Measurements from ENCODE around the gene ATF7.
A peak's percentile ranks its signal among the peaks of the same experiment; 100 is the strongest.

ATF7 gene

GRCh38 chr12:53591301-53592206, 34.6 kb downstream of the ATF7 start:
- FAIRE-seq: no peak
- TF ChIP-seq PAX5 (IDR thresholded peaks at IDR 0.05; ENCODE audit: insufficient read depth, low read length, severe bottlenecking): no peak
- TF ChIP-seq POU2F2 (IDR thresholded peaks at IDR 0.05; ENCODE audit: low read depth, low read length): no peak
- TF ChIP-seq TAF1 (IDR thresholded peaks at IDR 0.05; ENCODE audit: low read depth, low read length): no peak
- TF ChIP-seq SPI1 (IDR thresholded peaks at IDR 0.05; ENCODE audit: low read depth, low read length): no peak
- TF ChIP-seq POLR2A (IDR thresholded peaks at IDR 0.05; ENCODE audit: low read depth, low read length): no peak
- no peak for TF ChIP-seq POLR2AphosphoS5 (IDR thresholded peaks at IDR 0.05; ENCODE audit: low read depth, low read length)
- DNase-seq (ENCODE audit: insufficient read length, low spot score): no peak

GRCh38 chr12:53590652-53591051, 35.5 kb downstream of the ATF7 start:
- FAIRE-seq: no peak
- TF ChIP-seq POLR2AphosphoS5 (IDR thresholded peaks at IDR 0.05; ENCODE audit: low read depth, low read length) (no peak), POU2F2 (IDR thresholded peaks at IDR 0.05; ENCODE audit: low read depth, low read length) (no peak), TAF1 (IDR thresholded peaks at IDR 0.05; ENCODE audit: low read depth, low read length) (no peak), PAX5 (IDR thresholded peaks at IDR 0.05; ENCODE audit: insufficient read depth, low read length, severe bottlenecking) (no peak), POLR2A (IDR thresholded peaks at IDR 0.05; ENCODE audit: low read depth, low read length) (no peak), SPI1 (IDR thresholded peaks at IDR 0.05; ENCODE audit: low read depth, low read length) (no peak)
- DNase-seq (ENCODE audit: insufficient read length, low spot score): no peak

GRCh38 chr12:53589915-53590314, 36.3 kb downstream of the ATF7 start:
- FAIRE-seq: no peak

GRCh38 chr12:53589423-53589822, 36.8 kb downstream of the ATF7 start:
- TF ChIP-seq POLR2AphosphoS5 (IDR thresholded peaks at IDR 0.05; ENCODE audit: low read depth, low read length) (no peak), POU2F2 (IDR thresholded peaks at IDR 0.05; ENCODE audit: low read depth, low read length) (no peak), PAX5 (IDR thresholded peaks at IDR 0.05; ENCODE audit: insufficient read depth, low read length, severe bottlenecking) (no peak), TAF1 (IDR thresholded peaks at IDR 0.05; ENCODE audit: low read depth, low read length) (no peak), SPI1 (IDR thresholded peaks at IDR 0.05; ENCODE audit: low read depth, low read length) (no peak)
- no peak for DNase-seq (ENCODE audit: insufficient read length, low spot score)
- FAIRE-seq: no peak

More at GRCh38 chr12:53589915-53590314, 36.3 kb downstream of the ATF7 start:
- TF ChIP-seq PAX5 (IDR thresholded peaks at IDR 0.05; ENCODE audit: insufficient read depth, low read length, severe bottlenecking) (no peak), POLR2A (IDR thresholded peaks at IDR 0.05; ENCODE audit: low read depth, low read length) (no peak), POLR2AphosphoS5 (IDR thresholded peaks at IDR 0.05; ENCODE audit: low read depth, low read length) (no peak), TAF1 (IDR thresholded peaks at IDR 0.05; ENCODE audit: low read depth, low read length) (no peak), SPI1 (IDR thresholded peaks at IDR 0.05; ENCODE audit: low read depth, low read length) (no peak), POU2F2 (IDR thresholded peaks at IDR 0.05; ENCODE audit: low read depth, low read length) (no peak)
- no peak for DNase-seq (ENCODE audit: insufficient read length, low spot score)

- no peak for FAIRE-seq
- no peak for DNase-seq (ENCODE audit: insufficient read length, low spot score)
- TF ChIP-seq POLR2A (IDR thresholded peaks at IDR 0.05; ENCODE audit: low read depth, low read length): no peak
- no peak for TF ChIP-seq SPI1 (IDR thresholded peaks at IDR 0.05; ENCODE audit: low read depth, low read length)
- TF ChIP-seq TAF1 (IDR thresholded peaks at IDR 0.05; ENCODE audit: low read depth, low read length): no peak
- no peak for TF ChIP-seq POLR2AphosphoS5 (IDR thresholded peaks at IDR 0.05; ENCODE audit: low read depth, low read length)
- no peak for TF ChIP-seq PAX5 (IDR thresholded peaks at IDR 0.05; ENCODE audit: insufficient read depth, low read length, severe bottlenecking)
Observed at GRCh38 chr12:53588123-53588522, 38.1 kb downstream of the ATF7 start.

- no peak for DNase-seq (ENCODE audit: insufficient read length, low spot score)
- TF ChIP-seq SPI1 (IDR thresholded peaks at IDR 0.05; ENCODE audit: low read depth, low read length): no peak
- no peak for TF ChIP-seq PAX5 (IDR thresholded peaks at IDR 0.05; ENCODE audit: insufficient read depth, low read length, severe bottlenecking)
- no peak for TF ChIP-seq TAF1 (IDR thresholded peaks at IDR 0.05; ENCODE audit: low read depth, low read length)
- TF ChIP-seq POU2F2 (IDR thresholded peaks at IDR 0.05; ENCODE audit: low read depth, low read length): no peak
- no peak for TF ChIP-seq POLR2A (IDR thresholded peaks at IDR 0.05; ENCODE audit: low read depth, low read length)
- no peak for TF ChIP-seq POLR2AphosphoS5 (IDR thresholded peaks at IDR 0.05; ENCODE audit: low read depth, low read length)
- FAIRE-seq: no peak
Observed at GRCh38 chr12:53586745-53587144, 39.4 kb downstream of the ATF7 start.

- FAIRE-seq (peak; percentile 62), DNase-seq (ENCODE audit: insufficient read length, low spot score) (no peak)
- TF ChIP-seq SPI1 (IDR thresholded peaks at IDR 0.05; ENCODE audit: low read depth, low read length) (no peak), POLR2A (IDR thresholded peaks at IDR 0.05; ENCODE audit: low read depth, low read length) (no peak), PAX5 (IDR thresholded peaks at IDR 0.05; ENCODE audit: insufficient read depth, low read length, severe bottlenecking) (no peak), POU2F2 (IDR thresholded peaks at IDR 0.05; ENCODE audit: low read depth, low read length) (peak; percentile 72), POLR2AphosphoS5 (IDR thresholded peaks at IDR 0.05; ENCODE audit: low read depth, low read length) (no peak)
Observed at GRCh38 chr12:53585448-53586125, 40.6 kb downstream of the ATF7 start.

- FAIRE-seq: no peak
- no peak for TF ChIP-seq TAF1 (IDR thresholded peaks at IDR 0.05; ENCODE audit: low read depth, low read length)
- no peak for TF ChIP-seq PAX5 (IDR thresholded peaks at IDR 0.05; ENCODE audit: insufficient read depth, low read length, severe bottlenecking)
- TF ChIP-seq POLR2AphosphoS5 (IDR thresholded peaks at IDR 0.05; ENCODE audit: low read depth, low read length): no peak
- no peak for TF ChIP-seq POU2F2 (IDR thresholded peaks at IDR 0.05; ENCODE audit: low read depth, low read length)
- no peak for TF ChIP-seq POLR2A (IDR thresholded peaks at IDR 0.05; ENCODE audit: low read depth, low read length)
- TF ChIP-seq SPI1 (IDR thresholded peaks at IDR 0.05; ENCODE audit: low read depth, low read length): no peak
- DNase-seq (ENCODE audit: insufficient read length, low spot score): no peak
Observed at GRCh38 chr12:53579545-53579955, 46.6 kb downstream of the ATF7 start.

GRCh38 chr12:53578783-53579182, 47.4 kb downstream of the ATF7 start:
- no peak for TF ChIP-seq POU2F2 (IDR thresholded peaks at IDR 0.05; ENCODE audit: low read depth, low read length)
- TF ChIP-seq POLR2A (IDR thresholded peaks at IDR 0.05; ENCODE audit: low read depth, low read length): no peak
- no peak for TF ChIP-seq POLR2AphosphoS5 (IDR thresholded peaks at IDR 0.05; ENCODE audit: low read depth, low read length)
- no peak for TF ChIP-seq PAX5 (IDR thresholded peaks at IDR 0.05; ENCODE audit: insufficient read depth, low read length, severe bottlenecking)
- TF ChIP-seq TAF1 (IDR thresholded peaks at IDR 0.05; ENCODE audit: low read depth, low read length): no peak
- no peak for TF ChIP-seq SPI1 (IDR thresholded peaks at IDR 0.05; ENCODE audit: low read depth, low read length)
- no peak for FAIRE-seq
- DNase-seq (ENCODE audit: insufficient read length, low spot score): no peak
